GM18870 (cell line): ENCODE measurements around the gene NPIPB12.
"Not testable (repeated sequence)": the region's sequence is repeated elsewhere in the genome, so short reads cannot be mapped to it uniquely, and the experiment has no call there.

ENCODE experiments used
- ATAC-seq: cut with Tn5 transposase; IDR thresholded peaks from one replicate; pipeline ENCODE4 v1.9.1; 2021; ENCODE audit warnings: moderate library complexity; ENCODE audit not compliant: unreplicated experiment

The NPIPB12 gene

DNA sequence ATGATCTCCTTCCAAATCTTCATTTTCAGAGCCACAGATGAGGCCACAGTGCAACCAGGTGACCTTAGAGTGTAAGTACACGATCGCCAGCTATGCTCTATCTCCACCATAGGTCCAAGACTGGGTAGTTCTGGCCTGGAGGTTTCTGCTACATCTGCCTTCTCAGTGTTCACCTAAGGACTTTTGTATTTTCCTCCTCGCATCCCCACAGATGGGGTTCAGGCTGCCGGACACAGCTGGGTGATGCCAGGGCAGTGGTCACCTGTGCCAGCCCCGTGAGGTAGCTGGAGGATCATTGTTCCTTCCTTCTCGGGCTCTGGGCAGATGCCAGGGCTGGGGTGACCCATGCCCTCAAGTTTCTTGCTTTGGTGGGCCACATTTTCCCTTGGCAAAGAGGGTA lies at the start of gene NPIPB12:
Gene NPIPB12 (minus strand): TSS at position 101 of the 400 bp plus-strand sequence.
- not testable (repeated sequence) for ATAC-seq

DNA sequence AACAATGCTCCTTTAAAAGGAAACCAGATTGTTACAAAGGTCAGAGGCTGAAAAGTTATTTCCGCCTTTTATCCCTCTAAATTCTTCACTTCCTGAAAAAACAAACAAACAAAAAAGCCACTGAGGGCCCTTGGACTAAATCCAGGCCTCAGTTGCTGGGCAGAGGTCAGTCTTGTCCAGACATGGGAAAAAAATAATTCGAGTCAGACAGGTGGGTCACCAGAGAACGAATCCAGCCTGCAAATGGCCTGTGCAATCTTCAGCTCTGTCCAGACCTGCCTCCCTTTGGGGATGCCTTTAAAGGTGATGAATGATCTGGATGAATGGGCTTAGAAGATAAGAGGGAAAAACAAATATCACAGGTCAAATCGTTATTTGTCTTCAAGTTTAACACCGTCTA lies 15.3 kb upstream of the NPIPB12 start:
- not testable (repeated sequence) for ATAC-seq

DNA sequence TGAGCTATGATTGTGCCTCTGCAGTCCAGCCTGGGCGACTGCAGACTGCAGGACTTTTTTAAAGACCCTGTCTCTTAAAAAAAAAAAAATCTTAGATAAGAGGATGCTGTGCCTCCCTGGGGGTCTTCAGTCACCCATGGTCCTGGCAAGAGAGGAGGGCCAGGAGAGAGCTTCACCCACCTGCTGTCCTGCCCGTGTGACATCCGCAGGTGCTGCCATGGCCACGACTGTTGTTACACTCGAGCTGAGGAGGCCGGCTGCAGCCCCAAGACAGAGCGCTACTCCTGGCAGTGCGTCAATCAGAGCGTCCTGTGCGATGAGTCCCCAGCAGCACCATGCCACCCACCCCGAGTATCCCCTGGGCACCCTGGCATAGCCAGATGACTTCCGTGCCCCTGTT lies 23.9 kb downstream of the NPIPB12 start:
- not testable (repeated sequence) for ATAC-seq

DNA sequence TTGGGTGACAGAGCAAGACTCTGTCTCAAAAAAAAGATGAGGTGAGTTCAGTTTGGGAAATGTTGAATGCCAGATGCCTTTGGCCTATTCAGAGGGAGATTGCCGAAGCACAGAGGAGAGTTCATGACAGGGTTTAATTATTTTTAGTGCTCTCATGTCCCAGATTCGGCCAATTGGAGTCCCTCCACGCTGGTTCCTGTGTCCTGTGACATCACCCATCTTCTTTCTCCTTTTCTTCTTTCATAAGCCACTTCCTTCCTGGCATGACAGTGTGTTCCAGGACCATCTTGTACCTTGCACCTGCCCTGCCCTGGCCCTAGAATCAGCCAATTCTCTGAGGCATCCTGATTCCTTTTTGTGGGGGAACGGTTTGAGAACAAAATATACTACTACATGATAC lies 34.1 kb downstream of the NPIPB12 start:
- not testable (repeated sequence) for ATAC-seq

DNA sequence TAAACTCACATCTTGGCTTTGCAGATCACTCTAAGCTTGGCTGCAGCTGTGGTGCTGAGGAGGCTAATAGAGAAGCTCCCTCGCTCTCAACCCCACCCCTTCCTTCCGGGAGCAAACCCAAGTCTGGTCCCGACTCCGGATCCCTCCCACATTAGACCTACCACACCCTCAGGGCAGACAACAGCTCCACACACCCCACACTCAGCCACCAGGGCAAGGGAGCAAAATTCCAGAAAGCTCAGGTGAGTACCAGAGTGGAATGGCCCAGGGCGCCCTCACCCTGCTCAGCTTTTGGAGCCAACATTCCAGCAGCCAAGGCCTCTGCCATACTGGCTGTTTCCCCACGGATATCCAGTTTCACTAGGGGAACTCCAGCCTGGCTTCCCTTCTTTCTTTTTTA lies 36.5 kb downstream of the NPIPB12 start:
- ATAC-seq, result not testable (repeated sequence)

DNA sequence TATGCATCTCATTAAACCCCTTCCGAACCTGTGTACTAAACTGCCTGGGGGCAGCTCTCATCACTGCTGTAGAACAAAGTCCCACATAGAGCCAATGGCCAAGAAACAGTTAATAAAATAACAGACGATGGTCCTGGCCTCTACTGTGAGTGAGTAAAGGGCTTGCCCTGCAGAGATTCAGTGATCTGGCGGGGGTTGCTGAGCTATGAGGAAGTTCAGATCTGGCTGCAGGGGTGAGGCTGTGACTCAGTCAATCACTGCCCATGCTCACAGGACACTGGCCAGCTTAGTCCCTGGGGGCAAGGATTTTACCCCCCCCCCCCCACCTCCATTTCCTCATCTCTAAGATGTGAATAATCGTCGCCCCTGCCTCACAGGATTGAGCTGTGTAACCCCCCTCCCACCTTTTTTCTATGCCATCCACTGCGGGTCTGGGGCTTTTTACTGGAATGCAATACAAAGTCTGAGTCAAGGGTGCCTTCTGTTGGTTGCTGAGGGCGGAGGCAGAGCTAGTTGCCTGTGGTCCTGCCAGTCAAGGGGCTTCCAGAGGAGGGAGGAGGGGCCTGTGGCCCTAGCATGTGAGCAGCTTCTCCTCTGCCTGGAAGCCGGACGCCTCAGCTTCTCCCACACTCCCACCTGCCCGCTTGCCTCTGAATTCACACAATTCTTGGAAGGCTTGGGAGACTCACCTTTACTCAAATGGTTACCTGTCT lies 38.4 kb downstream of the NPIPB12 start:
- not testable (repeated sequence) for ATAC-seq

DNA sequence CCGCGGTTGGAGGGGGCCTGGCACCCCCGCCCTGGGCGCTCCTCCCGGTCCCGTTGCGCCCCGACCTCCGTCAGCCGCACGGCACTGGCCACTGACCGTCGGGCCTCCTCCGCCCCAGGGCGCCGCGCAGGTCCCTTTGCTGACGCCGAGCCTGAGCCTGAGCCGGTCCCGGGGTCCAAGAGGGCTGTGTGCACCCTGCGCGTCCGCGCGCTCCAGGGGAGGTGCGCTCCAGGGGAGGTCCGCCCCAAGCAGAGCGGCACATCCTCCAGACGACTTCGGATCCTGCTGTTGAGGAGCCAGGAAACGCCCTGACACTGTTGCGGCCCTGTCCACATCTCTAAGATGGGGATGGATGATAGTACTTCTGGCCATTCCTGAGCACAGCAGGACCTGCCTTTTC lies 39.3 kb downstream of the NPIPB12 start:
- not testable (repeated sequence) for ATAC-seq

DNA sequence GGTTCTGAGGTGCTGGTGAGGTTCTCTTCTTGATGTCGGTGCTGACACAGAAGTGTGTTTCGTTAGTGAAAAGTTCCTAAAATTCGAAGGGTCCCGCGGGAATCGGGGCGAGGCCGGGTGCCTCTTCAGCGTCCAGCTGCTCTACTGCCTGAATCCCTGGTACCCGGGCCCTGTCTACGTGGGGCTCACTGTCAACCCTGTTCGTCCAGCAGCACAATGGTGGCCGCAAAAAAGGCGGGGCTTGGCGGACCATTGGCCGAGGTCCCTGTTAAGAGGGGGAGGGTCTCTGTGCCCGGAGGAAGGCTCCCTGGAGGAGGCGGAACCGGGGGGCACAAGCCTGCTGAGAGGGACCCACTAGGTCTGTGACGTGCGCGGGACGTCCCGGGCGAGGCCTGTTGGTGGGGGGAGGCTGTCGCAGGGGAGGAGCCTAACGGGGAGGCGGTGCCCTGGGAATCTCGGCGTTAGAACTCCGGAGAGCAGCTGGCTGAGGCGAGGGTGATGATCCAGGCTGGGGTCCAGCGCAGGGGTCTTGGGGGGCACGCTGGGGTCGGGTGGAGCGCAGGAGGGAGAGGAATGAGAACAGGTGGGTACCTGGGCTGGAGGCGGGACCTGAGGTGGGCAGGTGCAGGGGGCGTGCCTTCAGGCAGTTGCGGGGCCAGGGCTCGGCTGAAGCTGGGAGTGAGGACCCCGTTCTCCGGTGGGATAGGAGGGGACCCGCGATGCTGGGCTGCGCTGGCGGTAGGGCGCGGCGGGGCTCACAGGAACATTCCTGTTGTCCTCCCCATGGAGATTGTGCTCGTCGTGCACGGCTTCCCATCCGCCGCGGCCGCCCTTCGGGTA lies 40.0 kb downstream of the NPIPB12 start:
- ATAC-seq, result not testable (repeated sequence)

DNA sequence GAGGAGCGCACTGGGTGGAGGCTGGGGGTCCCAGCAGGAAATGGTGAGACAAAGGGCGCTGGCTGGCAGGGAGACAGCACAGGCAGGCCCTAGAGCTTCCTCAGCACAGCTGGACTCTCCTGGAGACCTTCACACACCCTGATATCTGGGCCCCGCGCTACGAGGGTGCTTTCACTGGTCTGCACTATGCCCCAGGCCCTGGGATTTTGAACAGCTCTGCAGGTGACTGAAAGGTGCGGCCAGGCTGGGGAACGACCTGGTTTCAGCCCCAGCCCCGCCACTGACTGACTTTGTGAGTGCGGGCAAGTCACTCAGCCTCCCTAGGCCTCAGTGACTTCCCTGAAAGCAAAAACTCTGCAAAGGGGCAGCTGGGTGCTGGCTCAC lies 45.6 kb downstream of the NPIPB12 start:
- not testable (repeated sequence) for ATAC-seq

DNA sequence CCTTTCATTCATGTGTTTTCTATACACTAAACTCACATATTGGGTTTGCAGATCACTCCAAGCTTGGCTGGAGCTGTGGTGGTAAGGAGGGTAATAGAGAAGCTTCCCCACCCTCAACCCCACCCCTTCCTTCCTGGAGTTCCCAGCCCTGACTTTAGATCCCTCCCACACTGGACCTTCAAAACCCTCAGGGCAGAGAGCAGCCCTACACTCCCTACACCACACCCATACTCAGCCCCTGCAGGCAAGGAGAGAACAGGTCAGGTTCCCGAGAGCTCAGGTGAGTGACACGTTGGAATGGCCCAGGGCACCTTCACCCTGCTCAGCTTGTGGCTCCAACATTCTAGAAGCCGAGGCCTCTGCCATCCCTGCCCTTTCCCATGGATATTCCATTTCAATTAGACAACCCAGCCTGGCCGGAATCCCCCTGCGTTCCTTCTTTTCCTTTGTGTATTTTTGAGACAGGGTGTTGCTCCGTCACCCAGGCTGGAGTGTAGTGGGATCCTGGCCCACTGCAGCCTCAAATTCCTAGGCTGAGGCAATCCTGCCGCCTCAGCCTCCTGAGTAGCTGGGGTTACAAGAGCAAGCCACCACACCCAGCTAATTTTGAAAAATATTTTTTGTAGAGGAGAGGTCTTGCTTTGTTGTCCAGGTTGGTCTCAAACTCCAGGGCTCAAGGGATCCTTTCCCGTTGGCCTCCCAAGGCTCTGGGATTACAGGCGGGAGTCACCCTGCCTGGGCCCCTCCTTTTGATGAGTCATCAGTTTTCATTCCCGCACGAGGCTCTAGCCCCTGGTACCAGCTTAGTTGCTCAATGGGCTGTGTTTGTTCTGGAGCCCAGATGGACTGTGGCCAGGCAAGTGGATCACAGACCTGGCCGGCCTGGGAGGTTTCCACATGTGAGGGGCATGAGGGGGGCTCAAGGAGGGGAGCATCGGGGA lies 46.2 kb downstream of the NPIPB12 start, which contains the start of gene SULT1A4:
Gene SULT1A4 (plus strand): TSS at position 208 of the 941 bp plus-strand sequence. CDS start 1,473 bp downstream, outside the sequence.
- not testable (repeated sequence) for ATAC-seq

DNA sequence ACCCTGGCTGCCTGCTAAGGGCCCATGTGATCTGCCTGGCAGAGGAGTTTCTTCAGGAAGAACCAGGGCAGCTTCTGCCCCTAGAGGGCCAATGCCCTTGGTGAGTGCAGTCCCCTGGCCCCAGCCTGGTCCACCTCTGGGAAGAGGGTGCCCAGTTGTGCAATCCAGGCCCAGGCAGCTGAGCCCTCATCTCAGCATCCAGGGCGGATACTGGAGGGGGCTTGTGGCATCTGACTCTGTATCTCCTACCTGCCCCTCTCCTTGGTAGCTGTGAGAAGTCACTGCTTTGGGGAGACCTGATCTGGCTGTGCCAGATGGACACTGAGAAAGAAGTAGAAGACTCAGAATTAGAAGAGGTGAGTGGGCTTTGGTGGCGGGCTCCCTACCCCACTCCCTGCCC lies 48.5 kb downstream of the NPIPB12 start:
- not testable (repeated sequence) for ATAC-seq

DNA sequence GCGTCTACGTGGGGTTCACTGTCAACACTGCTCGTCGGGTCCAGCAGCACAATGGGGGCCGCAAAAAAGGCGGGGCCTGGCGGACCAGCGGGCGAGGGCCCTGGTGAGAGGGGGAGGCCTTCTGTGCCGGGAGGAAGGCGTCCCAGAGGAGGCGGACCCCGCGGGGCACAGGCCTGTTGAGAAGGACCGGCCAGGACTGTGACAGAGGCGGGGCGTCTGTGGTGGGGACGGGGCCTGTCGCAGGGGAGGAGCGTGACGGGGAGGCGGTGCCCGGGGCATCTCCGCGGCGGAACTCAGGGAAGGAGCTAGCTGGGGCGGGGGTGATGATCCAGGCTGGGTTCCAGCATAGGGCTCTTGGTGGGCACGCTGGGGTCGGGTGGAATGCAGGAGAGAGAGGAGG lies 51.4 kb downstream of the NPIPB12 start:
- peak; percentile 30 for ATAC-seq

DNA sequence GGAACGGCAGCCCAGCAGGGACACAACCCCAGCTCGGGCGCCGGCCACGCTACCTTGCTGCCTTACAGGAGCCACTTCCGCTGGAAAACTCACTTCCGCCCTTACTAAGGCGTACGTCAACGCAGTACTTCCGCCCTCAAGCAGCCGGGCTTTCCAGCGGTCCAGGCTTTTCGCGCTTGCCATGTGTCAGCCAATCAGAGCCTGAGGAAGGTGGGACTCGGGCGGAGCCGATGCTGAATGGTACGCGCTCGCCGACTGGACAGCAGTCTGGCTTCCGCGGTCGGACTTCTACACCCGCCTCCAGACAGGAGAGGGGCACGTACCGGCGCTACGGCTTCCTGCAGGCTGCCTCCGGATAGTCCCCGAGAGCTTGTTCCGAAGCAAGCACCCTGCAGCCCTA lies 51.9 kb downstream of the NPIPB12 start, which contains the start of the genes BOLA2 and SLX1B:
Gene BOLA2 (minus strand): TSS at position 83 of the 400 bp plus-strand sequence. CDS start 98 bp downstream, outside the sequence.
Gene SLX1B (plus strand): TSS at position 265 of the 400 bp plus-strand sequence.
- ATAC-seq, result peak; percentile 91

DNA sequence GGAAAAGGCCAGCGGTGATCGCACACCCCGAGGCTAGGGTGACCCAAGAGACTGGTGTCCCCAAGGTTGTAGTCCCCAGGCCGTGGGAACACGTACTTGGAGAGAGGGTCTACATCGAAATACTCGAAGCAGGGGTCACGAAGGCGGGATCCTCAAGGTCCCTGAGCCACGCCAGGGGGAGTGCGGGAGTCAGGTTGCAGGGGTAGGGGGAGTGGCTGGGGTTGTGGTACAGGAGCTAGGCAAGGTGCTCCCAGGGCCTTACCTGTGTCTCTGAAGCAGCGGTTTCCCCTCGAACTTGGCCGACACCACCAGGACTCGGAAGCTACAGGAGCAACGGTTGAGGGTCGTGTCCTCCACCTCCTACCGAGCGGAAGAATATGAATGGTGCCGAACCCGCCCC lies 52.5 kb downstream of the NPIPB12 start:
- peak; percentile 1 for ATAC-seq
